GM12874 (cell line): ENCODE data around the gene PTMA.

Experiments used
- CTCF ChIP-seq: IDR thresholded peaks from 2 replicates; pipeline ENCODE4 v1.5.1; 2011; ENCODE audit warnings: low read depth, mild to moderate bottlenecking, control low read depth, low read length, moderate library complexity; ENCODE audit not compliant: insufficient read depth

The PTMA gene

GRCh38 chr2:231664727-231665126 lies 43.6 kb upstream of the PTMA start:
- TF ChIP-seq CTCF = no peak

- no peak for TF ChIP-seq CTCF
Observed at GRCh38 chr2:231665245-231666170, 42.8 kb upstream of the PTMA start.

- TF ChIP-seq CTCF = no peak
Observed at GRCh38 chr2:231666171-231667095, 41.9 kb upstream of the PTMA start.

GRCh38 chr2:231667096-231667427 lies 41.3 kb upstream of the PTMA start:
- no peak for TF ChIP-seq CTCF

- no peak for TF ChIP-seq CTCF
Observed at GRCh38 chr2:231667496-231667895, 40.8 kb upstream of the PTMA start.

GRCh38 chr2:231668981-231669380 lies 39.3 kb upstream of the PTMA start:
- TF ChIP-seq CTCF = no peak

GRCh38 chr2:231671270-231672050 lies 36.9 kb upstream of the PTMA start:
- no peak for TF ChIP-seq CTCF
